Neural crest cell (in vitro differentiated cells): ENCODE data around the gene DCTN5. TPM values are rescaled to one million over a fixed set of nuclear protein-coding genes. Genes with fewer than 3 reads are reported as not detected.
"Not testable (repeated sequence)": the region's sequence is repeated elsewhere in the genome, so short reads cannot be mapped to it uniquely, and the experiment has no call there.

Source experiments
- DNase-seq: peaks from one replicate; pipeline ENCODE4 v3.0.0; 2021; ENCODE audit warnings: low read depth, mixed read lengths, low spot score
- H3K27ac Mint-ChIP-seq: one replicate; pipeline ENCODE4 v1.8.0; 2021; ENCODE audit warnings: mild to moderate bottlenecking, mixed read lengths; ENCODE audit not compliant: unreplicated experiment
- H3K27me3 Mint-ChIP-seq: 2 replicates; pipeline ENCODE4 v1.8.0; 2021; ENCODE audit warnings: low read depth, mild to moderate bottlenecking, mixed read lengths
- H3K36me3 Mint-ChIP-seq: 2 replicates; pipeline ENCODE4 v1.8.0; 2021; ENCODE audit warnings: low read depth, mild to moderate bottlenecking, mixed read lengths
- H3K4me1 Mint-ChIP-seq: 2 replicates; pipeline ENCODE4 v1.8.0; 2021; ENCODE audit warnings: mixed read lengths
- H3K4me3 Mint-ChIP-seq: one replicate; pipeline ENCODE4 v1.8.0; 2021; ENCODE audit warnings: mild to moderate bottlenecking, mixed read lengths
- H3K9me3 Mint-ChIP-seq: 2 replicates; pipeline ENCODE4 v1.8.0; 2021; ENCODE audit warnings: mixed read lengths
- CTCF ChIP-seq: fragments of 200-600 bp; sonication (generic); conservative IDR thresholded peaks from 2 replicates; pipeline ENCODE4 v1.5.0; 2021; ENCODE audit warnings: antibody characterized with exemption, mild to moderate bottlenecking
- total RNA-seq: library from RNA; stranded (reverse); gene quantifications from 2 replicates; pipeline ENCODE4 v1.2.1, GENCODE V29; 2021

The DCTN5 gene
- total RNA-seq, 1 donor from 2014 or later, result 96.7 TPM

GRCh38 chr16:23597003-23597756 is 44.1 kb upstream of the DCTN5 start:
- H3K4me1 Mint-ChIP-seq, result peaks cover 7% of the 10 kb centered on the region
- peaks cover 2% of the 10 kb centered on the region for H3K36me3 Mint-ChIP-seq
- H3K4me3 Mint-ChIP-seq, result peak overlapping the region; percentile 31
- no peak for TF ChIP-seq CTCF
- H3K27ac Mint-ChIP-seq, result no peak overlapping the region
- H3K9me3 Mint-ChIP-seq, result no peaks in the 10 kb centered on the region
- H3K27me3 Mint-ChIP-seq, result no peaks in the 10 kb centered on the region
- peak; percentile 6 for DNase-seq

GRCh38 chr16:23607726-23608125 is 33.5 kb upstream of the DCTN5 start:
- Mint-ChIP-seq H3K27ac (no peak overlapping the region), H3K36me3 (peaks cover 2% of the 10 kb centered on the region), H3K4me1 (no peaks in the 10 kb centered on the region), H3K27me3 (no peaks in the 10 kb centered on the region), H3K9me3 (no peaks in the 10 kb centered on the region), H3K4me3 (no peak overlapping the region)
- no peak for TF ChIP-seq CTCF
- no peak for DNase-seq

- Mint-ChIP-seq H3K4me1 (no peaks in the 10 kb centered on the region), H3K27me3 (no peaks in the 10 kb centered on the region), H3K4me3 (no peak overlapping the region), H3K27ac (no peak overlapping the region), H3K36me3 (peaks cover 2% of the 10 kb centered on the region), H3K9me3 (no peaks in the 10 kb centered on the region)
- no peak for TF ChIP-seq CTCF
- DNase-seq, result no peak
These were observed 33.1 kb upstream of the DCTN5 start for GRCh38 chr16:23608194-23608593.

- no peaks in the 10 kb centered on the region for H3K4me1 Mint-ChIP-seq
- no peak for DNase-seq
- H3K27ac Mint-ChIP-seq, result no peak overlapping the region
- no peaks in the 10 kb centered on the region for H3K9me3 Mint-ChIP-seq
- H3K36me3 Mint-ChIP-seq, result no peaks in the 10 kb centered on the region
- H3K27me3 Mint-ChIP-seq, result no peaks in the 10 kb centered on the region
- H3K4me3 Mint-ChIP-seq, result no peak overlapping the region
- no peak for TF ChIP-seq CTCF
These were observed 31.3 kb upstream of the DCTN5 start for GRCh38 chr16:23609929-23610328.

- not testable (repeated sequence) for H3K36me3 Mint-ChIP-seq, H3K27ac Mint-ChIP-seq, H3K9me3 Mint-ChIP-seq
These were observed 30.4 kb upstream of the DCTN5 start for GRCh38 chr16:23610905-23611304.

GRCh38 chr16:23611936-23612335 is 29.3 kb upstream of the DCTN5 start:
- Mint-ChIP-seq H3K4me3 (no peak overlapping the region), H3K27me3 (no peaks in the 10 kb centered on the region), H3K36me3 (peaks cover 5% of the 10 kb centered on the region), H3K9me3 (no peaks in the 10 kb centered on the region), H3K27ac (no peak overlapping the region), H3K4me1 (no peaks in the 10 kb centered on the region)
- no peak for DNase-seq
- no peak for TF ChIP-seq CTCF

More at GRCh38 chr16:23610905-23611304, 30.4 kb upstream of the DCTN5 start:
- H3K4me1 Mint-ChIP-seq, H3K27me3 Mint-ChIP-seq, H3K4me3 Mint-ChIP-seq, DNase-seq: not testable (repeated sequence)
